Parathyroid adenoma (tissue), 2 donors: ENCODE results near the gene ALKAL2.
A peak's percentile ranks its signal among the peaks of the same experiment; 100 is the strongest.

Experiments used
- H2AFZ ChIP-seq: fragments of 300-600 bp; sonication (generic); one replicate; pipeline ENCODE4 v1.7.0; 2017; ENCODE audit warnings: antibody characterized with exemption, mild to moderate bottlenecking
- H3K27ac ChIP-seq: fragments of 300-600 bp; sonication (generic); one replicate; pipeline ENCODE4 v1.7.0; 2017
- H3K27me3 ChIP-seq: fragments of 300-600 bp; sonication (generic); one replicate; pipeline ENCODE4 v1.7.0; 2017; ENCODE audit warnings: low read length; ENCODE audit not compliant: control insufficient read depth, insufficient read depth
- H3K36me3 ChIP-seq: fragments of 300-600 bp; sonication (generic); one replicate; pipeline ENCODE4 v1.7.0; 2017; ENCODE audit warnings: low read length; ENCODE audit not compliant: control insufficient read depth, insufficient read depth
- H3K4me1 ChIP-seq: fragments of 300-600 bp; sonication (generic); one replicate; pipeline ENCODE4 v1.7.0; 2017; ENCODE audit warnings: control low read depth
- H3K4me2 ChIP-seq: fragments of 300-600 bp; sonication (generic); one replicate; pipeline ENCODE4 v1.7.0; 2017; ENCODE audit warnings: low read length
- H3K4me3 ChIP-seq: fragments of 300-600 bp; sonication (generic); one replicate; pipeline ENCODE4 v1.7.0; 2017; ENCODE audit warnings: low read depth, low read length
- H3K79me2 ChIP-seq: fragments of 300-600 bp; sonication (generic); one replicate; pipeline ENCODE4 v1.7.0; 2017; ENCODE audit warnings: control low read depth
- H3K9ac ChIP-seq: fragments of 300-600 bp; sonication (generic); one replicate; pipeline ENCODE4 v1.7.0; 2017; ENCODE audit warnings: mild to moderate bottlenecking
- H3K9me3 ChIP-seq: fragments of 300-600 bp; sonication (generic); one replicate; pipeline ENCODE4 v1.7.0; 2017; ENCODE audit warnings: low read length; ENCODE audit not compliant: control insufficient read depth
- CTCF ChIP-seq: fragments of 300-600 bp; sonication (generic); IDR thresholded peaks from one replicate; pipeline ENCODE4 v1.7.0; 2017; ENCODE audit warnings: antibody characterized with exemption, mild to moderate bottlenecking
- donor health status: primary hyperparathyroidism.

Gene ALKAL2

GRCh38 chr2:270861-271260, 17.0 kb downstream of the ALKAL2 start:
- no peaks in the 10 kb centered on the region for H3K27me3 ChIP-seq
- H3K4me2 ChIP-seq, result no peak overlapping the region
- H2AFZ ChIP-seq, result no peak overlapping the region
- no peaks in the 10 kb centered on the region for H3K9me3 ChIP-seq
- no peaks in the 10 kb centered on the region for H3K36me3 ChIP-seq
- H3K27ac ChIP-seq, result no peak overlapping the region
- no peak overlapping the region for H3K4me3 ChIP-seq
- no peak overlapping the region for H3K9ac ChIP-seq
- peaks cover 8% of the 10 kb centered on the region for H3K4me1 ChIP-seq
- no peak for TF ChIP-seq CTCF
- H3K79me2 ChIP-seq, result peaks cover 52% of the 10 kb centered on the region

- H2AFZ ChIP-seq, result no peak overlapping the region
- no peaks in the 10 kb centered on the region for H3K27me3 ChIP-seq
- peaks cover 8% of the 10 kb centered on the region for H3K4me1 ChIP-seq
- H3K4me2 ChIP-seq, result no peak overlapping the region
- no peak overlapping the region for H3K27ac ChIP-seq
- TF ChIP-seq CTCF, result no peak
- no peaks in the 10 kb centered on the region for H3K9me3 ChIP-seq
- peaks cover 56% of the 10 kb centered on the region for H3K79me2 ChIP-seq
- no peak overlapping the region for H3K9ac ChIP-seq
- no peak overlapping the region for H3K4me3 ChIP-seq
- H3K36me3 ChIP-seq, result no peaks in the 10 kb centered on the region
These were observed 18.4 kb downstream of the ALKAL2 start for GRCh38 chr2:269356-270030.

GRCh38 chr2:268323-268722, 19.6 kb downstream of the ALKAL2 start:
- Histone ChIP-seq H3K79me2 (peaks cover 54% of the 10 kb centered on the region), H3K4me1 (peaks cover 8% of the 10 kb centered on the region), H3K27ac (no peak overlapping the region), H3K4me2 (no peak overlapping the region), H3K9me3 (no peaks in the 10 kb centered on the region), H3K36me3 (no peaks in the 10 kb centered on the region), H3K9ac (no peak overlapping the region), H2AFZ (no peak overlapping the region), H3K4me3 (no peak overlapping the region), H3K27me3 (no peaks in the 10 kb centered on the region)
- no peak for TF ChIP-seq CTCF

- H3K4me1 ChIP-seq, result peaks cover 13% of the 10 kb centered on the region
- H3K9me3 ChIP-seq, result no peaks in the 10 kb centered on the region
- H2AFZ ChIP-seq, result peak within 1 kb of the TSS; percentile 93
- H3K4me3 ChIP-seq, result peak within 1 kb of the TSS; percentile 81
- H3K27me3 ChIP-seq, result no peaks in the 10 kb centered on the region
- peak within 1 kb of the TSS; percentile 94 for H3K27ac ChIP-seq
- no peaks in the 10 kb centered on the region for H3K36me3 ChIP-seq
- H3K4me2 ChIP-seq, result peak within 1 kb of the TSS; percentile 94
- peak within 1 kb of the TSS; percentile 87 for H3K9ac ChIP-seq
- TF ChIP-seq CTCF, result peak; percentile 5
- peaks cover 42% of the 10 kb centered on the region for H3K79me2 ChIP-seq
These were observed 23.1 kb downstream of the ALKAL2 start, which contains the start of gene ACP1 for GRCh38 chr2:264493-265468. Gene ACP1 (plus strand): TSS chr2:264947. CDS start chr2:264965, 18 bp downstream.
